ENCODE data around the gene STK11IP. TPM values are rescaled to one million over a fixed set of nuclear protein-coding genes. Genes with fewer than 3 reads are reported as not detected.
A peak's percentile ranks its signal among the peaks of the same experiment; 100 is the strongest.

STK11IP gene
- total and polyA plus RNA-seq, 9 of the 15 experiments (the other 6 are each of a cell fraction or from before 2014, with no cell fraction given), result 0.52 to 21.7 (median 5.6) TPM

GRCh38 chr2:219643788-219644398, 46.2 kb downstream of the STK11IP start:
- H2AFZ ChIP-seq (ENCODE audit: low read depth, low read length), result 0 out of 2 replicates have a peak overlapping the region, but pooled peaks have one; percentile 87
- ChIA-PET POLR2A (interaction anchor here (1.0 kb wide), 1 partner anchor 18 kb away, joined by 4 read pairs; no protein-coding TSS in a partner anchor), CTCF (ENCODE audit: low intra/inter-chr PET ratio) (interaction anchor here (4.0 kb wide), 1 partner anchor 101 kb away, joined by 80 read pairs; the partner anchor contains the start of genes CHPF and TMEM198)
- H3K4me2 ChIP-seq (ENCODE audit: insufficient read depth, low read length), result no peak overlapping the region
- no peaks in the 10 kb centered on the region for H3K79me2 ChIP-seq (ENCODE audit: control insufficient read depth, insufficient read depth, low read length)
- no peaks in the 10 kb centered on the region for H3K27me3 ChIP-seq (ENCODE audit: control insufficient read depth in 2 of 2, insufficient read depth in 2 of 2, low read length in 2 of 2)
- H3K9me1 ChIP-seq (ENCODE audit: control insufficient read depth, insufficient read depth, low read length), result no peaks in the 10 kb centered on the region
- FAIRE-seq (no peak), ATAC-seq (no peak), DNase-seq (ENCODE audit: extremely low read depth in 1 of 4, low spot score in 3 of 4) (peak in 1 of 4 experiments; percentile 7)
- no peaks in the 10 kb centered on the region for H3K36me3 ChIP-seq (ENCODE audit: control insufficient read depth, insufficient read depth, low read length)
- no TSS peak for BruUV-seq (replicated peaks)
- intact Hi-C loops (cut with micrococcal nuclease) (loop anchor here (5.0 kb wide), 1 partner anchor 242 kb away; no protein-coding TSS in a partner anchor), in situ Hi-C loops (cut with MboI) (loop anchor here (5.0 kb wide), 1 partner anchor 102 kb away; the partner anchor contains the start of genes CHPF and TMEM198)
- no peak overlapping the region for H3K27ac ChIP-seq (ENCODE audit: extremely low read depth, low read depth, low read length)
- WGBS (ENCODE audit: insufficient coverage, low coverage, missing lambda C conversion rate), result 79% methylated on average over 12 of the region's 14 CpGs
- H3K9ac ChIP-seq (ENCODE audit: insufficient read depth in 1 of 2, low read depth in 2 of 2, low read length in 2 of 2), result no peak overlapping the region
- peaks cover 25 to 30% of the 10 kb centered on the region in 2 experiments; a peak in 4 of 5 replicates for H3K4me1 ChIP-seq (replicated peaks in 1 of 2; ENCODE audit: control insufficient read depth in 2 of 2, insufficient read depth in 2 of 2, low read length in 2 of 2)
- H3K9me3 ChIP-seq (replicated peaks; ENCODE audit: control insufficient read depth, insufficient read depth, low read depth, low read length), result no peaks in the 10 kb centered on the region
- no peak overlapping the region for H3K4me3 ChIP-seq
- H4K20me1 ChIP-seq (replicated peaks; ENCODE audit: control insufficient read depth, insufficient read depth, low read length), result no peaks in the 10 kb centered on the region
- TF ChIP-seq ZNF512 (tag; IDR thresholded peaks at IDR 0.05), result no peak
- TF ChIP-seq, protein P1, sequence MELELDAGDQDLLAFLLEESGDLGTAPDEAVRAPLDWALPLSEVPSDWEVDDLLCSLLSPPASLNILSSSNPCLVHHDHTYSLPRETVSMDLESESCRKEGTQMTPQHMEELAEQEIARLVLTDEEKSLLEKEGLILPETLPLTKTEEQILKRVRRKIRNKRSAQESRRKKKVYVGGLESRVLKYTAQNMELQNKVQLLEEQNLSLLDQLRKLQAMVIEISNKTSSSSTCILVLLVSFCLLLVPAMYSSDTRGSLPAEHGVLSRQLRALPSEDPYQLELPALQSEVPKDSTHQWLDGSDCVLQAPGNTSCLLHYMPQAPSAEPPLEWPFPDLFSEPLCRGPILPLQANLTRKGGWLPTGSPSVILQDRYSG (tag; conservative IDR thresholded peaks at IDR 0.05; ENCODE audit: low read depth), result no peak
- TF ChIP-seq ZBTB33 (CRISPR knock-in tag; IDR thresholded peaks at IDR 0.05), result 0 out of 2 replicates have a peak, but pooled peaks have one; percentile 38
- TF ChIP-seq EHMT2 (IDR thresholded peaks at IDR 0.05), result no peak
- TF ChIP-seq, protein P2, sequence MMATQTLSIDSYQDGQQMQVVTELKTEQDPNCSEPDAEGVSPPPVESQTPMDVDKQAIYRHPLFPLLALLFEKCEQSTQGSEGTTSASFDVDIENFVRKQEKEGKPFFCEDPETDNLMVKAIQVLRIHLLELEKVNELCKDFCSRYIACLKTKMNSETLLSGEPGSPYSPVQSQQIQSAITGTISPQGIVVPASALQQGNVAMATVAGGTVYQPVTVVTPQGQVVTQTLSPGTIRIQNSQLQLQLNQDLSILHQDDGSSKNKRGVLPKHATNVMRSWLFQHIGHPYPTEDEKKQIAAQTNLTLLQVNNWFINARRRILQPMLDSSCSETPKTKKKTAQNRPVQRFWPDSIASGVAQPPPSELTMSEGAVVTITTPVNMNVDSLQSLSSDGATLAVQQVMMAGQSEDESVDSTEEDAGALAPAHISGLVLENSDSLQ (IDR thresholded peaks at IDR 0.05), result peak; percentile 91
- no peak for TF ChIP-seq KLF6 (CRISPR knock-in tag; IDR thresholded peaks at IDR 0.05; ENCODE audit: borderline replicate concordance)
- no peak for TF ChIP-seq ILK (tag; IDR thresholded peaks at IDR 0.05; ENCODE audit: borderline replicate concordance, low read depth)
- TF ChIP-seq NUFIP1 (IDR thresholded peaks at IDR 0.05; ENCODE audit: partially characterized antibody), result no peak
- no peak for TF ChIP-seq TSHZ1 (CRISPR knock-in tag; IDR thresholded peaks at IDR 0.05)

Data from K562 (cell line).